GM12872 (cell line): ENCODE data around the gene APCDD1L.

Experiments used
- CTCF ChIP-seq: IDR thresholded peaks from 3 replicates; pipeline ENCODE4 v1.5.1; 2011; ENCODE audit warnings: low read depth, mild to moderate bottlenecking, low read length, moderate library complexity; ENCODE audit not compliant: insufficient read depth

APCDD1L gene

DNA sequence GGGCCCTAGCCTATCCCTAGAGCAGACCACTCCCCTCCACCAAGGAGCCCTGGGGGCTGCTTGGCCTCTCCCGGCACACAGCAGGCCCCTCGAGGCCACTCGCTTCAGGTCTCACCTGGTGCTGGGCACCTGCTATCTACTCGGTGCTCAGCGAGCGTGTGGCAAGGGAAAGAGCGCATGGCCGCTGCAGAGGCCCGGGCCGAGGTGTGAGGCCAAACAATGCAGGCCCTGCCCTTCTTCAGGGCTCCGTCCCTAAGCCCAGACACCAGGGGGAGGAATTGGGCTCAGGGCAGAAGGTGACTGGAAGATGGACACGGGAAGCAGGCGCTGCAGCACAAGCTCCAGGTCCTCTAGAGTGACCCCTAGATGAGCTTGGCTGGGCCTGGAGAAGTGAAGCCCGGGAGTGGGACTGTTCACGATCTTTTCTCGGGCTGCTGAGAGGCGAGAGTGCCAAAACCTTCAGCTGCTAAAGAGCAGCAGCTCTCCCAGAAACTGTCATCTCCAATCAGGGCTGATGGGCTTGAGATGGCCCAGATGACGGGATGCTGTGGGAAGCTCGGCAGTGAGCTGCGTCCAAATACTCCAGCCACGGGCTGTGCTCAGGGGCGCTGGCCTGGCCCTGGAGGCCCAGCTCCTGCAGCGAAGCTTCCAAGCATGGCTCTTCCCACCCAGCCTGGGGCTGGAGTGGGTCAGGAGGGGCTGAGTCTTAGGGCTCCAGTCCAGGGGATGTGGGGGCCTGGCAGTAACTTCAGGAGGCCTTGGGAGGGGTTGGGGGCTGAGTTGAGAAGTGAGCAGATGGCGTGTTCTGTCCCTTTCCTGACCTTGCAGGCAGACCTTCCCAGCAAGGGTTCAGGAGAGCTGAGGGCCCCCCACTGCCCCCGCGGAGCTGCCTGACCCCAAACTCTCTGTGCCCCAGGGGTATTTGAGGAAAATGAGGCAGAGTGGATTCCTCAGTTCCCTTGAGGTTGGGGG lies 43.7 kb downstream of the APCDD1L start:
- no peak for TF ChIP-seq CTCF

- no peak for TF ChIP-seq CTCF
These were observed 44.6 kb downstream of the APCDD1L start for GRCh38 chr20:58470336-58471192.

DNA sequence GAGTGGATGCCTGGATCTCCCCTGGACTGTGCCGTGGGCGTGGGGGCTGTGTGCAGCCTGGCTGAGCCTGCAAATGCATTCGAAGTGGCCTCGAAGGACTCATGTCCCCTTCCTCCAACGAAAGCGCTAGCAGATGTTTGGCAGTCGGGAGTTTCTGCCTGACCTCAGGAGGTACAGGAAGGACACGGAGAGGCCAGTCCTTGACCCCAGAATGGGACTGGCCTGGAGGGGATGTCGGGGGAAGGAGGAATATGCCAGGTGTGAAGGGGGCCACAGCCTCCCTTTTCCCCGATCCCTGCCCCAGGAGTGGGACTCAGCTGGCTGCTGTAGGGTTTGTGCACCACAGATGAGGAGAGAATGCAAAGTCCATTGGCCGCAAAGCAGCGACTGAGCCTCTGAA lies 45.6 kb downstream of the APCDD1L start:
- no peak for TF ChIP-seq CTCF

DNA sequence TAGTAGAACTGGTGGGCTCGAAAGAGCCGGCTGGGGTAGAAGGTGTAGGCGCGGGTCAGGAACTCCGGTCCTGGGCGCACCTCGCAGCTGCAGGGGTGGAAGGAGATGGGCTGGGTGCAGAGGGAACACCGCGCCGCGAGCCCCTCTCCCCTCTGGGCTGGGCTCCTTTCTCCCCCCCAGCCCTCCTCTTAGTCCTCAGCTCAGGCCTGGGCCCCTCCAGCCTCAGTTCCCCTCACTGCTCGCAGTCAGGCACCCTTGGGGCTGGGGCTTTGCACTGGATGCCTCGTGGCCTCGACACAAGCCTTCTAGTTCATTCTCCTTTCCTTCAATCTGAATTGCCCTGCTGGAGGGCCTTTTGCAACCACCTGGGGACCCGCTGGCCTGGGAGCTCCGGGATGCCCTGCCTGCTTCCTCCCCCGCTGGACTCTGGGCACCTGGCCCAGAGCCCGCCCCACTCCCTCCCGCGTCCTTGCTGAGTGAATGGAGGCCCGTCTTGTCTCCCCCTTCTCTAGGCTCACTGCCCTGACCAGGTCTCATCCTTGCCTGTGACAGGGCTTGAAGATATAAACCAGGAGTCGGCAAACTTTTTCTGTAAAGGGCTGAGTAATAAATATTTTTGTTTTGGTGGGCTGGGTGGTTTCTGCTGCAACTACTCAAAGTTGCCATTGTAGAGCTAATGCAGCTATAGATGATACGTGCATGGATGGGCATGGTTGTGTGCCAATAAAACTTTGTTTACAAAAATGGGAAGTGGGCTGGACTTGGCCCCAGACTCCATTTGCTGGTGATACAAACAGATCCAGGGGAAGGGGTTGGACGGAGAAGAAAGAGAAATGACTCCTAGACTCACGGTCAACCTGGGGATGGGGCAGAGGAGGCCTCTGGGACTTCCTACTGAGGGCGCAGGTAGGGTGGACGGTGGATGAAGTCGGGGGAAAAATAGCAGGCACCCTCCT lies 47.3 kb downstream of the APCDD1L start:
- TF ChIP-seq CTCF: no peak

GRCh38 chr20:58466729-58467571 lies 48.2 kb downstream of the APCDD1L start:
- no peak for TF ChIP-seq CTCF

DNA sequence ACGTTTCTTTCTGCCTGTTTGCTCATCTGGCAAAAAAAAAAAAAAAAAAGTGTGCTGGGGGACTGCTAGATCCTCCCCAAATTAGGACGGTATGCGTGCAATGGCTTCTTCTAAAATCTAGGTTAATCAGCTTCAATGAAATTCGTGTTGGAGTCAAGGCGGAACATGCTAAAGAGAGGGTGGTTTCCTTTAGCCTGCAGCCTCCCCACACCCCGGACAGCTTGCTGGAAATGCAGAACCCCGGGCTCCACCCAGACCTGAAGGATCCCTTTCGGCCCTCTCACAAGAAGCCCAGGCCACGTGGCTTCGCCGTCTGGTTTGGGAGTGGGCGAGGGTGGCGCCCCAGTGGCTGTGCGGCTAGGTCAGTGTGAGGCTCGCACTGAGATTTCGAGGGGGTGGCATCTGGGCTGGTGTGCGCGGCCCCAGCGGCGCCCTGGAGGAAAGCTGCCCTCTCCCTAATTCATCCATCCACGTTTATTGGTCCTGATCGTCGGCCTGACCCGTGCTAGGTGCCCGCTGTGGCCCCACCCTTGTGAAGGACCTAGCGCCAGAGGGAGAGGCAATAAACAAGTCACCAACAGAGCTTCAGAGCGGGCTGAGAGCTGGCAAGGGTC lies 49.0 kb downstream of the APCDD1L start:
- no peak for TF ChIP-seq CTCF
